Peyer's patch (tissue), 4 donors: ENCODE data around the gene STMND1. TPM values are rescaled to one million over a fixed set of nuclear protein-coding genes. Genes with fewer than 3 reads are reported as not detected.

Source experiments
- DNase-seq, 3 donors: peaks; one replicate each; pipeline ENCODE4 v3.0.0-alpha.2; 2017 to 2019
- H3K27ac ChIP-seq, 4 donors: fragments of 200-600 bp; sonication (generic); one replicate each; pipeline ENCODE4 v1.5.1; 2016 to 2019
- H3K27me3 ChIP-seq, 2 donors: fragments of 200-600 bp; sonication (generic); one replicate each; pipeline ENCODE4 v1.5.1; 2019
- H3K36me3 ChIP-seq, 3 donors: fragments of 200-600 bp; sonication (generic); one replicate each; pipeline ENCODE4 v1.5.1; 2016 to 2019
- H3K4me1 ChIP-seq, 4 donors: fragments of 200-600 bp; sonication (generic); one replicate each; pipeline ENCODE4 v1.5.1; 2016 to 2019
- H3K4me3 ChIP-seq, 4 donors: fragments of 200-600 bp; sonication (generic); 1 replicate in 3 of 4; 2 replicates in 1 of 4; pipeline ENCODE4 v1.5.1; 2016 to 2019; ENCODE audit warnings: mild to moderate bottlenecking in 1 of 4
- H3K9me3 ChIP-seq, 4 donors: fragments of 200-600 bp; sonication (generic); one replicate each; pipeline ENCODE4 v1.5.1; 2016 to 2019; ENCODE audit warnings: mild to moderate bottlenecking in 1 of 4
- CTCF ChIP-seq, 6 experiments: fragments of 450-650 bp in 4 of 6; fragments of 200-600 bp in 2 of 6; sonication (generic) in 1 of 6; IDR thresholded peaks; one replicate each; pipeline ENCODE4 v1.5.1; 2017 to 2019; ENCODE audit warnings: antibody characterized with exemption in 6 of 6, mild to moderate bottlenecking in 3 of 6, moderate library complexity in 1 of 6
- POLR2A ChIP-seq, 2 donors: fragments of 450-650 bp; IDR thresholded peaks; one replicate each; pipeline ENCODE4 v1.5.1; 2017; ENCODE audit warnings: antibody characterized with exemption in 2 of 2, mild to moderate bottlenecking in 2 of 2, moderate library complexity in 2 of 2
- total RNA-seq, 4 donors: library from RNA; depleted of rRNA; stranded (reverse); fragments of >200 nt; gene quantifications; one replicate each; pipeline ENCODE4 v1.1.0, GENCODE V29; 2016

The STMND1 gene
- total RNA-seq, 4 donors from 2014 or later = not detected

DNA sequence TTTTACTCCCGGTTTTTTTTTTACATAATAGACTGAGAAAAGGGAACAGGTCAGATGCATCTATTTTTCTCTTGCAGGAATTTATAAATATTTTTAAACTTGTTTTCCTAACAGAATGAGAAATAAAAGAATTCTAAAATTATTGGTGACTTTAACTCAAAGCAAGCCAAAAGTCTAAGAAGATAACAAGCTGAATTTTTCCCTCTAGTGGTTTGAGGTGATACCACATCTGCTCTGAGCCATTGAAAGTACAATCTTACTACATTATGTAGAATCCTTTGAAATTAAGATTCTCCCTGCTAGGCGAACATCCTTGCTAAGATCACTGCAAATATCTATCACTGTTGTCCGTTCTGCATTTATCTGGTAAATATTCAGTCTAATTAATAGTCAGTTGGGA is 10.7 kb upstream of the STMND1 start:
- Histone ChIP-seq H3K27me3 (no peaks in the 10 kb centered on the region), H3K36me3 (no peaks in the 10 kb centered on the region), H3K4me3 (no peak overlapping the region), H3K9me3 (no peaks in the 10 kb centered on the region), H3K27ac (no peak overlapping the region), H3K4me1 (no peaks in the 10 kb centered on the region)
- DNase-seq = no peak
- TF ChIP-seq CTCF (IDR thresholded peaks at IDR 0.05) = peak in 1 of 6 experiments; percentile 12
- TF ChIP-seq POLR2A (IDR thresholded peaks at IDR 0.05) = no peak

- Histone ChIP-seq H3K4me3 (no peak overlapping the region), H3K27ac (no peak overlapping the region), H3K4me1 (no peaks in the 10 kb centered on the region), H3K9me3 (no peaks in the 10 kb centered on the region), H3K36me3 (no peaks in the 10 kb centered on the region), H3K27me3 (no peaks in the 10 kb centered on the region)
- no peak for DNase-seq
- no peak for TF ChIP-seq CTCF (IDR thresholded peaks at IDR 0.05)
- no peak for TF ChIP-seq POLR2A (IDR thresholded peaks at IDR 0.05)
Observed at GRCh38 chr6:17093686-17094085, 8.2 kb upstream of the STMND1 start.

GRCh38 chr6:17096096-17096495 is 5.8 kb upstream of the STMND1 start:
- DNase-seq = no peak
- H3K27ac ChIP-seq = no peak overlapping the region
- H3K27me3 ChIP-seq = no peaks in the 10 kb centered on the region
- no peaks in the 10 kb centered on the region for H3K9me3 ChIP-seq
- TF ChIP-seq POLR2A (IDR thresholded peaks at IDR 0.05) (no peak), CTCF (IDR thresholded peaks at IDR 0.05) (no peak)
- peaks cover 0 to 2% (median 0%) of the 10 kb centered on the region in 4 donors for H3K4me1 ChIP-seq
- H3K4me3 ChIP-seq = no peak overlapping the region
- no peaks in the 10 kb centered on the region for H3K36me3 ChIP-seq

- Histone ChIP-seq H3K4me1 (peaks cover 0 to 7% (median 0%) of the 10 kb centered on the region in 4 donors), H3K27me3 (no peaks in the 10 kb centered on the region), H3K9me3 (no peaks in the 10 kb centered on the region), H3K27ac (no peak overlapping the region), H3K36me3 (no peaks in the 10 kb centered on the region), H3K4me3 (no peak overlapping the region)
- no peak for DNase-seq
- no peak for TF ChIP-seq CTCF (IDR thresholded peaks at IDR 0.05)
- TF ChIP-seq POLR2A (IDR thresholded peaks at IDR 0.05) = no peak
Observed at GRCh38 chr6:17096652-17097051, 5.2 kb upstream of the STMND1 start.

DNA sequence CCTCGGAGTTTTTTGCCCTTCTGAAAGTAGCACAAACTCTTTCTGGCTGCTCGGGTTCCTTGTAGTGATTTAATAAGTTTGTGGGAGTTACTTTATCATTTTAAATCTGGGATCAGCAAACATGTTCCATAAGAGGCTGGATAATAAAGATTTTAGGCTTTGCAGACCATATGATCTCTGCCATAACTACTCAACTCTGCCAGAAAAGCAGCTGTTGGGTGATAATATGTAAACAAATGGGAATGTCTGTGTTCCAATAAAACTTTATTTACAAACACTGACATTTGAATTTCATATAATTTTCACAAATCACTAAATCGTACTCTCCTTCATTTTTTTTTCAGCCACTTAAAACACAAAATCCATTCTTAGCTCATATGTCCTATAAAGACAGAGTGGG is 3.9 kb upstream of the STMND1 start:
- DNase-seq = no peak
- Histone ChIP-seq H3K9me3 (no peaks in the 10 kb centered on the region), H3K27me3 (no peaks in the 10 kb centered on the region), H3K36me3 (no peaks in the 10 kb centered on the region), H3K27ac (no peak overlapping the region), H3K4me3 (no peak overlapping the region), H3K4me1 (peaks cover 0 to 16% (median 0%) of the 10 kb centered on the region in 4 donors)
- TF ChIP-seq CTCF (IDR thresholded peaks at IDR 0.05) (no peak), POLR2A (IDR thresholded peaks at IDR 0.05) (no peak)

DNA sequence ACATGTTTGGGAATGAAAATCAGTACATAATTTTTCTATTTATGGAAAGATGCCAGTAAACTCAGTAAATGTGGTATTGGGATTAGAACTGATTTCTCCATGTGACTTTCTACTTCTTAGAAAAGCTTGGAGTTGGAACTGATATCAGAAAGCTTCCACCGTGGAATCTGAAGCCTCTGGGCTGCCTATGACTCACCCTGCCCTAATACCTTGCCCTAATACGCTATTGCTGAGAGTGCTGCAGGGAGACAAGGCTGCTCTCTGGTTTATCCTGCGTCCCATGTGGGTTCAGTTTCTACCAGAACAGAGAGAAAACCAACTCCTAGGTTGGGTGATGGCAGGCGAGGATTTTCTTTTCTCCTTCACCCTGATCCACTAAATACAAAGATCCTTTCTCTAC is 3.3 kb upstream of the STMND1 start:
- no peaks in the 10 kb centered on the region for H3K9me3 ChIP-seq
- peaks cover 0 to 16% (median 0%) of the 10 kb centered on the region in 4 donors for H3K4me1 ChIP-seq
- TF ChIP-seq POLR2A (IDR thresholded peaks at IDR 0.05) = no peak
- no peak for TF ChIP-seq CTCF (IDR thresholded peaks at IDR 0.05)
- H3K27me3 ChIP-seq = no peaks in the 10 kb centered on the region
- no peak for DNase-seq
- no peak overlapping the region for H3K27ac ChIP-seq
- H3K4me3 ChIP-seq = no peak overlapping the region
- no peaks in the 10 kb centered on the region for H3K36me3 ChIP-seq
